A549 (cell line): Measurements from ENCODE around the gene GULP1. TPM values are rescaled to one million over a fixed set of nuclear protein-coding genes. Genes with fewer than 3 reads are reported as not detected.

Source experiments
- ATAC-seq, 2 experiments: fragments of 200-7000 bp in 1 of 2; fragments of >200 bp in 1 of 2; cut with Nextera tagmentation in 1 of 2; cut with Tn5 transposase in 1 of 2; 3 replicates each; pipeline versions ENCODE4 v1.8.0 to v1.9.1; 2018 to 2020; ENCODE audit warnings: mild to moderate bottlenecking in 1 of 2, moderate library complexity in 1 of 2
- CTCF ChIA-PET: fragments of 300-600 bp; sonication (Branson Sonifier 250); formaldehyde crosslinking; extraction: SDS; loops from one replicate; lab custom pipeline; 2021; ENCODE audit warnings: antibody characterized with exemption, inconsistent platforms; lab: Yijun Ruan, JAX
- POLR2A ChIA-PET: fragments of 350-600 bp; formaldehyde crosslinking; extraction: SDS; loops from one replicate; lab custom pipeline; 2021; ENCODE audit warnings: antibody characterized with exemption, inconsistent platforms; lab: Yijun Ruan, JAX
- DNase-seq, 2 experiments: peaks; one replicate each; pipeline versions ENCODE4 v3.0.0 to v3.0.0-alpha.2; 2011 to 2016; ENCODE audit warnings: low read depth in 1 of 2, low spot score in 1 of 2
- FAIRE-seq: peaks from 2 replicates; lab custom pipeline; 2011; peaks lifted over from hg19 to GRCh38; lab: Jason Lieb, UNC
- H3K27ac ChIP-seq, 2 experiments: fragments of >200 bp; sonication (Bioruptor Twin); formaldehyde crosslinking; 3 replicates each; pipeline ENCODE4 v1.5.1; 2016 to 2017
- H3K4me1 ChIP-seq: fragments of >200 bp; sonication (Bioruptor Twin); formaldehyde crosslinking; 3 replicates; pipeline ENCODE4 v1.6.1; 2016
- H3K4me2 ChIP-seq: fragments of >200 bp; sonication (Bioruptor Twin); formaldehyde crosslinking; 3 replicates; pipeline ENCODE4 v1.6.1; 2016
- H3K4me3 ChIP-seq: fragments of >200 bp; sonication (Bioruptor Twin); formaldehyde crosslinking; 3 replicates; pipeline ENCODE4 v1.5.1; 2016
- H3K9me3 ChIP-seq: fragments of >200 bp; sonication (Bioruptor Twin); formaldehyde crosslinking; 3 replicates; pipeline ENCODE4 v1.6.1; 2016
- BHLHE40 ChIP-seq: IDR thresholded peaks from 2 replicates; pipeline ENCODE4 v1.6.1; 2012; ENCODE audit warnings: low read depth, low read length, inconsistent platforms
- CBX8 ChIP-seq: fragments of 200-600 bp; sonication (generic); IDR thresholded peaks from 2 replicates; pipeline ENCODE4 v1.6.1; 2016
- CHD2 ChIP-seq: fragments of 150-350 bp; IDR thresholded peaks from 2 replicates; pipeline ENCODE4 v1.6.1; 2014; ENCODE audit warnings: low read length; ENCODE audit not compliant: partially characterized antibody
- CHD4 ChIP-seq: fragments of 200-600 bp; sonication (generic); IDR thresholded peaks from 2 replicates; pipeline ENCODE4 v1.6.1; 2016; ENCODE audit warnings: antibody characterized with exemption, mild to moderate bottlenecking, borderline replicate concordance
- FOSB ChIP-seq: fragments of 250-450 bp; sonication (Bioruptor Pico); IDR thresholded peaks from 2 replicates; pipeline ENCODE4 v1.5.0; 2020; ENCODE audit warnings: mild to moderate bottlenecking, moderate library complexity
- FOXS1 ChIP-seq: fragments of 250-450 bp; sonication (Bioruptor Pico); IDR thresholded peaks from 2 replicates; pipeline ENCODE4 v1.5.0; 2020; ENCODE audit warnings: mild to moderate bottlenecking, moderate library complexity
- GATA3 ChIP-seq: IDR thresholded peaks from 2 replicates; pipeline ENCODE4 v1.6.1; 2012; ENCODE audit warnings: borderline replicate concordance
- HDAC2 ChIP-seq: fragments of 200-600 bp; sonication (generic); IDR thresholded peaks from 2 replicates; pipeline ENCODE4 v1.6.1; 2016
- HEYL ChIP-seq: fragments of 250-450 bp; sonication (Bioruptor Pico); IDR thresholded peaks from 2 replicates; pipeline ENCODE4 v1.8.0; 2021; ENCODE audit warnings: mild to moderate bottlenecking, moderate library complexity
- JUNB ChIP-seq: fragments of >200 bp; sonication (Bioruptor Twin); formaldehyde crosslinking; IDR thresholded peaks from 2 replicates; pipeline ENCODE4 v1.6.1; 2016
- MAFK ChIP-seq: fragments of 450-650 bp; IDR thresholded peaks from 2 replicates; pipeline ENCODE4 v1.6.1; 2014; ENCODE audit not compliant: partially characterized antibody
- MAZ ChIP-seq: fragments of 150-350 bp; IDR thresholded peaks from 2 replicates; pipeline ENCODE4 v1.6.1; 2014; ENCODE audit warnings: antibody characterized with exemption, low read depth, low read length, borderline replicate concordance
- POLR2A ChIP-seq: IDR thresholded peaks from 2 replicates; pipeline ENCODE4 v1.6.1; 2012; ENCODE audit warnings: mild to moderate bottlenecking, low read length
- POLR2AphosphoS2 ChIP-seq: conservative IDR thresholded peaks from 2 replicates; pipeline ENCODE4 v1.6.1; 2012; ENCODE audit warnings: low read length, improper control_type of control experiment, inconsistent platforms
- SREBF2 ChIP-seq: fragments of 450-650 bp; IDR thresholded peaks from 2 replicates; pipeline ENCODE4 v1.6.1; 2014; ENCODE audit warnings: mild to moderate bottlenecking, moderate library complexity
- TFCP2L1 ChIP-seq: fragments of 250-450 bp; sonication (Bioruptor Pico); IDR thresholded peaks from 2 replicates; pipeline ENCODE4 v1.5.0; 2021; ENCODE audit warnings: mild to moderate bottlenecking
- ZC3H11A ChIP-seq: fragments of 450-650 bp; IDR thresholded peaks from 2 replicates; pipeline ENCODE4 v1.6.1; 2014; ENCODE audit warnings: antibody characterized with exemption, mild to moderate bottlenecking
- ZFP36 ChIP-seq: fragments of 450-650 bp; IDR thresholded peaks from 2 replicates; pipeline ENCODE4 v1.6.1; 2014; ENCODE audit warnings: borderline replicate concordance; ENCODE audit not compliant: partially characterized antibody
- ZSCAN20 ChIP-seq: fragments of 250-450 bp; sonication (Bioruptor Pico); IDR thresholded peaks from 2 replicates; pipeline ENCODE4 v1.8.0; 2022; ENCODE audit warnings: mild to moderate bottlenecking, moderate library complexity
- WGBS: methylation state at CpG from one replicate; pipeline ENCODE4 v1.1.6; 2017; ENCODE audit errors: missing lambda C conversion rate; 5-methylcytosine and 5-hydroxymethylcytosine counted together
- polyA plus RNA-seq, 4 experiments: library from polyadenylated mRNA; depleted of rRNA in 3 of 4; stranded (reverse); fragments of >200 nt; fragmentation: RNase III in 1 of 4; extraction: RNeasy Plus Mini Kit Qiagen cat#74134 plus additional on column Dnase treatment in 1 of 4; gene quantifications; 2 replicates in 3 of 4; 3 replicates in 1 of 4; pipeline ENCODE4 v1.2.3, GENCODE V29; 2011 to 2017
- TF ChIP-seq, protein P1 (sequence below): IDR thresholded peaks from 2 replicates; pipeline ENCODE4 v1.6.1; 2012
- TF ChIP-seq, protein P2 (sequence below): fragments of >200 bp; sonication (Bioruptor Twin); formaldehyde crosslinking; IDR thresholded peaks from 3 replicates; pipeline ENCODE4 v1.6.1; 2016
- TF ChIP-seq, protein P3 (sequence below): fragments of 250-450 bp; sonication (Bioruptor Pico); IDR thresholded peaks from 2 replicates; pipeline ENCODE4 v1.5.0; 2020; ENCODE audit warnings: low read depth, mild to moderate bottlenecking, moderate library complexity
- TF ChIP-seq, protein P4 (sequence below): IDR thresholded peaks from 2 replicates; pipeline ENCODE4 v1.6.1; 2012; ENCODE audit warnings: low read depth, borderline replicate concordance
- TF ChIP-seq, protein P5 (sequence below): fragments of 250-450 bp; sonication (Bioruptor Pico); IDR thresholded peaks from 2 replicates; pipeline ENCODE4 v1.5.0; 2021; ENCODE audit warnings: mild to moderate bottlenecking, moderate library complexity, borderline replicate concordance
- TF ChIP-seq, protein P6 (sequence below): fragments of >200 bp; sonication (Bioruptor Twin); formaldehyde crosslinking; IDR thresholded peaks from 2 replicates; pipeline ENCODE4 v1.6.1; 2016

Gene GULP1
- polyA plus RNA-seq, 2 of the 4 experiments (the other 2 are of a cell fraction), result 30.7 to 89.2 TPM

DNA sequence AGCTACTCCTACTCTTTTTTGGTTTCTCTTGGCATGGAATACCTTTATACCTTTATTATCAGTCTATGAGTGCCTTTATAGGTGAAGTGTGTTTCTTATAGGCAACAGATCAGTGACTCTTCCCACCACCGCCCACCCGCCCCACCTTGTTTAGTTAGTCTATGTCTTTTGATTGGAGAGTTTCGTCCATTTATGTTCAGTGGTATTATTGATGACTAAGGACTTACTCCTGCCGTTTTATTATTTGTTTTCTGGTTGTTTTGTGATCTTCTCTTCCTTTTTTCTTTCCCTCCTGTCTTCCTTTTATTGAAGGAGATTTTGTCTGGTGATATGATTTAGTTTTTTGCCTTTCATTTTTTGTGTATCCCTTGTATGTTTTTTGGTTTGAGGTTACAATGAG lies 179.5 kb downstream of the GULP1 start:
- no peak overlapping the region for H3K4me2 ChIP-seq
- 0 out of 3 replicates have a peak, but pooled peaks cover 3% of the 10 kb centered on the region for H3K9me3 ChIP-seq
- ChIA-PET POLR2A (no interaction called here), CTCF (no interaction called here)
- DNase-seq (no peak), FAIRE-seq (no peak), ATAC-seq (no peak)
- peaks cover 15% of the 10 kb centered on the region for H3K4me1 ChIP-seq
- H3K4me3 ChIP-seq, result no peak overlapping the region
- WGBS, result 93% methylated on average over 4 of the region's 4 CpGs
- no peak overlapping the region for H3K27ac ChIP-seq
- TF ChIP-seq FOSB (CRISPR knock-in tag), result no peak
- TF ChIP-seq MAFK, result peak; percentile 13
- no peak for TF ChIP-seq POLR2A

DNA sequence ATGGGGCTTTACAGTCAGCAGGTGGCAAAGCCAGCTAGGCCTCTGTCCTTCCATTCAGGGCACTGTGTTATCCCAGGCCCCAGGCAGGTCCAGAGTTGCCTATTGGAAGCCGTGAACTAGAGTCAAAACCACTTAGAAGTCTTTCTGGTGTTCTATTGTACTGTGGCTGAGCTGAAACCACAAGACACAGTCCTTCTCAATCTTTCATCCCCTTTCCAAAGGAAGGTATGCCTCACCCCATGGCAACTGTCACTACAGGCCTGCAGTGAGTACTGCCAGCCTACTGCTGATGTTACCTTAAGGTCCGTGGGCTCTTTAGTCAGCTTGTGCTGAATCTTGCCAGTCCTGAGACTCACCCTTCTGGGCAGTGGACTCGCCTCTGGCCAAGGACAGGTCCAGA lies 181.6 kb downstream of the GULP1 start:
- DNase-seq, result no peak

DNA sequence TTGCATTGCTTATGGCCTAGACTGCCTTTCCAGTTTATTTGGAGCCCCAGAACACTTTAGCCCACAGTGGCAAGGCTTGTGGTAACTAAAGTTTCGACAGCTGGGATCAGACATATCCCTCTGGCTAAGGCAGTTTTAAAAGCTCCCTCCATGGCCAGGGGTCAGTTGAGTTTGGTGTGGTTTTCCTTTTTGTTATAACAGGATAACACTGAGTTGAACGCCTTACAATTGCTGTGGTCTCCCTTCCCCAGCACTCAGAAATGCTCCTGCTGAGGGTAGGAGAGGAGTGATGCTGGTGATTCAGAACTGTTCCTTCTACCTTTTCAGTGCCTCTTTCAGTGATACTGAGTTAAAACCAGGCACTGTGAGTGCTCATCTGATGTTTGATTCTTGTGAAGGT lies 182.6 kb downstream of the GULP1 start:
- Histone ChIP-seq H3K4me3 (no peak overlapping the region), H3K4me1 (peaks cover 12% of the 10 kb centered on the region), H3K27ac (no peak overlapping the region), H3K4me2 (no peak overlapping the region), H3K9me3 (0 out of 3 replicates have a peak, but pooled peaks cover 3% of the 10 kb centered on the region)
- DNase-seq (no peak), FAIRE-seq (no peak), ATAC-seq (no peak)
- ChIA-PET POLR2A (no interaction called here), CTCF (interaction anchor here (1.3 kb wide), 1 partner anchor 183 kb away, joined by 4 read pairs; the partner anchor contains the start of gene GULP1)
- WGBS, result 100% methylated on average over 2 of the region's 2 CpGs
- TF ChIP-seq FOXS1 (CRISPR knock-in tag), result no peak
- no peak for TF ChIP-seq ZSCAN20 (CRISPR knock-in tag)
- TF ChIP-seq, protein P1, sequence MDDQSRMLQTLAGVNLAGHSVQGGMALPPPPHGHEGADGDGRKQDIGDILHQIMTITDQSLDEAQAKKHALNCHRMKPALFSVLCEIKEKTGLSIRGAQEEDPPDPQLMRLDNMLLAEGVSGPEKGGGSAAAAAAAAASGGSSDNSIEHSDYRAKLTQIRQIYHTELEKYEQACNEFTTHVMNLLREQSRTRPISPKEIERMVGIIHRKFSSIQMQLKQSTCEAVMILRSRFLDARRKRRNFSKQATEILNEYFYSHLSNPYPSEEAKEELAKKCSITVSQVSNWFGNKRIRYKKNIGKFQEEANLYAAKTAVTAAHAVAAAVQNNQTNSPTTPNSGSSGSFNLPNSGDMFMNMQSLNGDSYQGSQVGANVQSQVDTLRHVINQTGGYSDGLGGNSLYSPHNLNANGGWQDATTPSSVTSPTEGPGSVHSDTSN, result no peak
- no peak for TF ChIP-seq FOSB (CRISPR knock-in tag)
- no peak for TF ChIP-seq ZFP36
- no peak for TF ChIP-seq SREBF2
- TF ChIP-seq CHD4, result no peak
- no peak for TF ChIP-seq BHLHE40
- TF ChIP-seq JUNB, result no peak
- TF ChIP-seq MAFK, result no peak
- TF ChIP-seq CHD2, result no peak
- TF ChIP-seq ZC3H11A, result no peak
- TF ChIP-seq TFCP2L1 (CRISPR knock-in tag), result no peak
- TF ChIP-seq, protein P2, sequence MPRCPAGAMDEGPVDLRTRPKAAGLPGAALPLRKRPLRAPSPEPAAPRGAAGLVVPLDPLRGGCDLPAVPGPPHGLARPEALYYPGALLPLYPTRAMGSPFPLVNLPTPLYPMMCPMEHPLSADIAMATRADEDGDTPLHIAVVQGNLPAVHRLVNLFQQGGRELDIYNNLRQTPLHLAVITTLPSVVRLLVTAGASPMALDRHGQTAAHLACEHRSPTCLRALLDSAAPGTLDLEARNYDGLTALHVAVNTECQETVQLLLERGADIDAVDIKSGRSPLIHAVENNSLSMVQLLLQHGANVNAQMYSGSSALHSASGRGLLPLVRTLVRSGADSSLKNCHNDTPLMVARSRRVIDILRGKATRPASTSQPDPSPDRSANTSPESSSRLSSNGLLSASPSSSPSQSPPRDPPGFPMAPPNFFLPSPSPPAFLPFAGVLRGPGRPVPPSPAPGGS, result no peak
- TF ChIP-seq, protein P3, sequence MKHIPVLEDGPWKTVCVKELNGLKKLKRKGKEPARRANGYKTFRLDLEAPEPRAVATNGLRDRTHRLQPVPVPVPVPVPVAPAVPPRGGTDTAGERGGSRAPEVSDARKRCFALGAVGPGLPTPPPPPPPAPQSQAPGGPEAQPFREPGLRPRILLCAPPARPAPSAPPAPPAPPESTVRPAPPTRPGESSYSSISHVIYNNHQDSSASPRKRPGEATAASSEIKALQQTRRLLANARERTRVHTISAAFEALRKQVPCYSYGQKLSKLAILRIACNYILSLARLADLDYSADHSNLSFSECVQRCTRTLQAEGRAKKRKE, result no peak
- TF ChIP-seq, all 56 proteins: peak for 0

More for the DNA sequence above, 181.6 kb downstream of the GULP1 start:
- FAIRE-seq (no peak), ATAC-seq (no peak; a peak in 1 of 6 replicates)
- 86% methylated on average over 3 of the region's 3 CpGs for WGBS
- ChIA-PET CTCF (interaction anchor here (1.3 kb wide), 1 partner anchor 182 kb away, joined by 4 read pairs; the partner anchor contains the start of gene GULP1), POLR2A (no interaction called here)
- Histone ChIP-seq H3K27ac (no peak overlapping the region), H3K4me2 (no peak overlapping the region), H3K4me1 (peaks cover 12% of the 10 kb centered on the region), H3K4me3 (no peak overlapping the region), H3K9me3 (0 out of 3 replicates have a peak, but pooled peaks cover 3% of the 10 kb centered on the region)
- TF ChIP-seq ZFP36 (no peak), CBX8 (no peak), MAZ (no peak), ZC3H11A (no peak), MAFK (no peak), POLR2AphosphoS2 (no peak), GATA3 (no peak), ZSCAN20 (CRISPR knock-in tag) (no peak), HDAC2 (no peak), HEYL (no peak)
- TF ChIP-seq, protein P1, result no peak
- TF ChIP-seq, protein P4, sequence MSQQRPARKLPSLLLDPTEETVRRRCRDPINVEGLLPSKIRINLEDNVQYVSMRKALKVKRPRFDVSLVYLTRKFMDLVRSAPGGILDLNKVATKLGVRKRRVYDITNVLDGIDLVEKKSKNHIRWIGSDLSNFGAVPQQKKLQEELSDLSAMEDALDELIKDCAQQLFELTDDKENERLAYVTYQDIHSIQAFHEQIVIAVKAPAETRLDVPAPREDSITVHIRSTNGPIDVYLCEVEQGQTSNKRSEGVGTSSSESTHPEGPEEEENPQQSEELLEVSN, result no peak
- TF ChIP-seq, protein P5, sequence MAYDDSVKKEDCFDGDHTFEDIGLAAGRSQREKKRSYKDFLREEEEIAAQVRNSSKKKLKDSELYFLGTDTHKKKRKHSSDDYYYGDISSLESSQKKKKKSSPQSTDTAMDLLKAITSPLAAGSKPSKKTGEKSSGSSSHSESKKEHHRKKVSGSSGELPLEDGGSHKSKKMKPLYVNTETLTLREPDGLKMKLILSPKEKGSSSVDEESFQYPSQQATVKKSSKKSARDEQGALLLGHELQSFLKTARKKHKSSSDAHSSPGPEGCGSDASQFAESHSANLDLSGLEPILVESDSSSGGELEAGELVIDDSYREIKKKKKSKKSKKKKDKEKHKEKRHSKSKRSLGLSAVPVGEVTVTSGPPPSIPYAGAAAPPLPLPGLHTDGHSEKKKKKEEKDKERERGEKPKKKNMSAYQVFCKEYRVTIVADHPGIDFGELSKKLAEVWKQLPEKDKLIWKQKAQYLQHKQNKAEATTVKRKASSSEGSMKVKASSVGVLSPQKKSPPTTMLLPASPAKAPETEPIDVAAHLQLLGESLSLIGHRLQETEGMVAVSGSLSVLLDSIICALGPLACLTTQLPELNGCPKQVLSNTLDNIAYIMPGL, result no peak
- TF ChIP-seq, protein P6, sequence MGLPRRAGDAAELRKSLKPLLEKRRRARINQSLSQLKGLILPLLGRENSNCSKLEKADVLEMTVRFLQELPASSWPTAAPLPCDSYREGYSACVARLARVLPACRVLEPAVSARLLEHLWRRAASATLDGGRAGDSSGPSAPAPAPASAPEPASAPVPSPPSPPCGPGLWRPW, result no peak
